T-cell (primary cell): Measurements from ENCODE around the gene POLR2A. TPM values are rescaled to one million over a fixed set of nuclear protein-coding genes. Genes with fewer than 3 reads are reported as not detected.
A peak's percentile ranks its signal among the peaks of the same experiment; 100 is the strongest.

Source experiments
- ATAC-seq, 4 experiments: fragments of 200-7000 bp in 3 of 4; fragments of 150-1000 bp in 1 of 4; cut with Tn5 transposase; replicated peaks in 1 of 4; 1 replicate in 3 of 4; 2 replicates in 1 of 4; pipeline ENCODE4 v1.10.0; 2021; ENCODE audit warnings: moderate library complexity in 3 of 4, mild to moderate bottlenecking in 2 of 4, moderate number of reproducible peaks in 1 of 4
- CTCF ChIA-PET, 2 donors: fragments of 300-600 bp; sonication (Branson Sonifier 250); formaldehyde crosslinking; loops; one replicate each; lab custom pipeline; 2022; ENCODE audit warnings: antibody characterized with exemption in 2 of 2; lab: Charles Lee
- POLR2A ChIA-PET, 2 donors: fragments of 300-600 bp; sonication (Branson Sonifier 250); formaldehyde crosslinking; loops; one replicate each; lab custom pipeline; 2022; ENCODE audit warnings: antibody characterized with exemption in 2 of 2; lab: Charles Lee
- DNase-seq, 35 experiments: peaks; one replicate each; pipeline versions ENCODE4 v3.0.0 to v3.0.0-alpha.2; 2013 to 2023
- H3K27ac ChIP-seq: one replicate; pipeline ENCODE4 v1.5.1; 2013; ENCODE audit warnings: low read length
- H3K27me3 ChIP-seq, 2 experiments: replicated peaks in 1 of 2; 1 replicate in 1 of 2; 2 replicates in 1 of 2; pipeline versions ENCODE4 v1.6.1 to v1.7.0; 2013; ENCODE audit warnings: low read length in 1 of 2, mixed read lengths in 1 of 2; ENCODE audit not compliant: control insufficient read depth in 2 of 2, insufficient read depth in 2 of 2; ENCODE audit errors: extremely low read depth in 1 of 2
- H3K36me3 ChIP-seq, 2 donors: 1 replicate in 1 of 2; 2 replicates in 1 of 2; pipeline versions ENCODE4 v1.6.1 to v1.7.0; 2013; ENCODE audit warnings: low read length in 1 of 2; ENCODE audit not compliant: control insufficient read depth in 2 of 2, insufficient read depth in 1 of 2; ENCODE audit errors: extremely low read depth in 1 of 2
- H3K4me1 ChIP-seq, 2 experiments: 1 replicate in 1 of 2; 2 replicates in 1 of 2; pipeline versions ENCODE4 v1.6.1 to v1.7.0; 2013; ENCODE audit warnings: low read length in 2 of 2, mixed read lengths in 1 of 2; ENCODE audit not compliant: insufficient read depth in 2 of 2, control insufficient read depth in 1 of 2; ENCODE audit errors: extremely low read depth in 1 of 2
- H3K4me3 ChIP-seq, 2 donors: 1 replicate in 1 of 2; 2 replicates in 1 of 2; pipeline versions ENCODE4 v1.5.1 to v1.7.0; 2013; ENCODE audit warnings: mild to moderate bottlenecking in 2 of 2, low read length in 1 of 2, moderate library complexity in 1 of 2; ENCODE audit not compliant: control insufficient read depth in 1 of 2; ENCODE audit errors: extremely low read depth in 1 of 2
- H3K9me3 ChIP-seq: 2 replicates; pipeline ENCODE4 v1.7.0; 2013
- H3K27ac Mint-ChIP-seq, 2 donors: one replicate each; pipeline ENCODE4 v1.8.0; 2020 to 2021; ENCODE audit warnings: mild to moderate bottlenecking in 2 of 2, mixed read lengths in 2 of 2
- H3K27me3 Mint-ChIP-seq, 2 donors: one replicate each; pipeline ENCODE4 v1.8.0; 2021 to 2022; ENCODE audit warnings: mixed read lengths in 2 of 2
- H3K36me3 Mint-ChIP-seq: one replicate; pipeline ENCODE4 v1.8.0; 2021; ENCODE audit warnings: mixed read lengths
- H3K4me1 Mint-ChIP-seq, 3 donors: one replicate each; pipeline ENCODE4 v1.8.0; 2020 to 2022; ENCODE audit warnings: mixed read lengths in 3 of 3, mild to moderate bottlenecking in 1 of 3
- H3K4me3 Mint-ChIP-seq, 3 donors: one replicate each; pipeline ENCODE4 v1.8.0; 2020 to 2022; ENCODE audit warnings: mild to moderate bottlenecking in 3 of 3, mixed read lengths in 3 of 3, moderate library complexity in 3 of 3
- H3K9me3 Mint-ChIP-seq, 3 donors: one replicate each; pipeline ENCODE4 v1.8.0; 2020 to 2022; ENCODE audit warnings: mixed read lengths in 3 of 3
- WGBS: methylation state at CpG from one replicate; pipeline ENCODE4 v1.1.5; 2013; ENCODE audit warnings: missing lambda C conversion rate; ENCODE audit not compliant: insufficient coverage; 5-methylcytosine and 5-hydroxymethylcytosine counted together
- total RNA-seq, 35 experiments: library from RNA in 6 of 35; stranded (reverse) in 6 of 35; fragments of 120-200 nt in 1 of 35; gene quantifications; one replicate each; pipeline versions ENCODE4 v1.2.1 to v1.2.4 and lab custom pipeline; 2013 to 2026

The POLR2A gene
- 100 to 1,000 TPM; 198 to 444 (median 212) TPM for total RNA-seq
- 112 TPM for total RNA-seq (2013)
- 72.5 to 580 (median 136) reads per million in 29 experiments for total RNA-seq (lab: John Stamatoyannopoulos, UW)

GRCh38 chr17:7484067-7484918 lies at the start of gene POLR2A:
Gene POLR2A, plus strand, starts transcription at chr17:7484366.
- Mint-ChIP-seq H3K9me3 (no peaks in the 10 kb centered on the region), H3K36me3 (peaks cover 14% of the 10 kb centered on the region), H3K27me3 (no peaks in the 10 kb centered on the region), H3K4me3 (peak within 1 kb of the TSS; percentile 92 to 99 (median 98)), H3K4me1 (peaks cover 75 to 81% (median 77%) of the 10 kb centered on the region in 3 donors), H3K27ac (peak within 1 kb of the TSS; percentile 100)
- Histone ChIP-seq H3K4me3 (peak within 1 kb of the TSS; percentile 92 to 98), H3K9me3 (no peaks in the 10 kb centered on the region), H3K36me3 (peaks cover 0 to 3% of the 10 kb centered on the region in 2 donors), H3K4me1 (peaks cover 34 to 72% of the 10 kb centered on the region in 2 experiments), H3K27me3 (no peaks in the 10 kb centered on the region), H3K27ac (peak within 1 kb of the TSS; percentile 99)
- DNase-seq: peak; percentile 94 to 100 (median 97)
- POLR2A ChIA-PET: interaction anchor here (0.6 to 3.6 kb wide), 7 partner anchors 20 to 1900 kb away, joined by 3 to 21 read pairs (median 3); partner anchors contain the start of genes NLRP1 (in 1 of the 2) and TMEM102 (in 1 of the 2)
- CTCF ChIA-PET: interaction anchor here in 1 of 2 donors (0.6 to 1.0 kb wide), 3 partner anchors 29 to 155 kb away, joined by 3 to 5 read pairs (median 5); no protein-coding TSS in a partner anchor
- WGBS: under 1% methylated on average over 28 of the region's 64 CpGs
- ATAC-seq: peak; percentile 66 to 73 (median 70)

- ATAC-seq (peak; percentile 44 to 52 (median 48)), DNase-seq (peak in 34 of 35 experiments; percentile 24 to 76 (median 43))
- H3K4me1 Mint-ChIP-seq: peaks cover 41 to 48% (median 44%) of the 10 kb centered on the region in 3 donors
- peak overlapping the region; percentile 95 to 96 for H3K27ac Mint-ChIP-seq
- Histone ChIP-seq H3K36me3 (no peaks in the 10 kb centered on the region), H3K27me3 (peaks cover 0 to 35% of the 10 kb centered on the region in 2 experiments), H3K27ac (peak overlapping the region; percentile 83), H3K9me3 (no peaks in the 10 kb centered on the region), H3K4me3 (peak overlapping the region; percentile 78 to 86), H3K4me1 (peaks cover 13 to 58% of the 10 kb centered on the region in 2 experiments)
- CTCF ChIA-PET: interaction anchor here (0.5 to 2.9 kb wide), 29 partner anchors 10 to 390 kb away, joined by 3 to 26 read pairs (median 5); partner anchors contain the start of genes GABARAP (in 1 of the 2), SENP3 (in 1 of the 2), TMEM256 (in 1 of the 2) and TP53 (in 1 of the 2)
- POLR2A ChIA-PET: interaction anchor here in 1 of 2 donors (0.6 to 2.9 kb wide), 7 partner anchors 8 to 251 kb away, joined by 3 to 21 read pairs (median 6); partner anchors contain the start of genes POLR2A, TMEM256 and TP53
- H3K4me3 Mint-ChIP-seq: peak overlapping the region; percentile 92 to 96 (median 93)
- peaks cover 12 to 20% of the 10 kb centered on the region in 2 donors for H3K27me3 Mint-ChIP-seq
- no peaks in the 10 kb centered on the region for H3K9me3 Mint-ChIP-seq
- WGBS: 12% methylated on average over 49 of the region's 49 CpGs
- H3K36me3 Mint-ChIP-seq: no peaks in the 10 kb centered on the region
Observed at GRCh38 chr17:7435676-7436555, 48.2 kb upstream of the POLR2A start.

- Mint-ChIP-seq H3K4me1 (peaks cover 41 to 48% (median 45%) of the 10 kb centered on the region in 3 donors), H3K27ac (peak overlapping the region; percentile 95 to 96), H3K9me3 (no peaks in the 10 kb centered on the region), H3K27me3 (peaks cover 14 to 28% of the 10 kb centered on the region in 2 donors), H3K4me3 (peak overlapping the region; percentile 92 to 96 (median 93)), H3K36me3 (no peaks in the 10 kb centered on the region)
- DNase-seq (peak; percentile 62 to 91 (median 77)), ATAC-seq (peak; percentile 66 to 70 (median 68))
- Histone ChIP-seq H3K4me3 (peak overlapping the region; percentile 78 to 86), H3K9me3 (no peaks in the 10 kb centered on the region), H3K36me3 (no peaks in the 10 kb centered on the region), H3K27me3 (peaks cover 0 to 43% of the 10 kb centered on the region in 2 experiments), H3K4me1 (peaks cover 13 to 58% of the 10 kb centered on the region in 2 experiments), H3K27ac (peak overlapping the region; percentile 83)
- ChIA-PET POLR2A (interaction anchor here (0.5 to 2.9 kb wide), 4 partner anchors 19 to 250 kb away, joined by 4 to 21 read pairs (median 6); partner anchors contain the start of genes POLR2A (in 1 of the 2) and TP53 (in 1 of the 2)), CTCF (interaction anchor here (0.5 to 2.9 kb wide), 22 partner anchors 9 to 391 kb away, joined by 3 to 26 read pairs (median 5); partner anchors contain the start of genes GABARAP (in 1 of the 2), SOX15 (in 1 of the 2), TMEM256 (in 1 of the 2) and TP53 (in 1 of the 2))
- WGBS: 13% methylated on average over 92 of the region's 92 CpGs
Observed at GRCh38 chr17:7436556-7437368, 47.4 kb upstream of the POLR2A start.

- ChIA-PET POLR2A (interaction anchor here in 1 of 2 donors (1.2 to 2.9 kb wide), 2 partner anchors 38 to 48 kb away, joined by 4 to 21 read pairs; partner anchors contain the start of gene POLR2A), CTCF (interaction anchor here (0.9 to 2.9 kb wide), 9 partner anchors 17 to 123 kb away, joined by 3 to 21 read pairs (median 7); partner anchors contain the start of gene TMEM256 (in 1 of the 2))
- peak overlapping the region; percentile 21 to 86 for H3K4me3 ChIP-seq
- no peak overlapping the region for H3K27ac ChIP-seq
- peaks cover 0 to 49% of the 10 kb centered on the region in 2 experiments for H3K27me3 ChIP-seq
- Mint-ChIP-seq H3K4me1 (peaks cover 41 to 48% (median 47%) of the 10 kb centered on the region in 3 donors), H3K27me3 (peaks cover 20 to 34% of the 10 kb centered on the region in 2 donors), H3K9me3 (no peaks in the 10 kb centered on the region), H3K27ac (no peak overlapping the region), H3K4me3 (peak overlapping the region; percentile 92 to 96 (median 93)), H3K36me3 (no peaks in the 10 kb centered on the region)
- DNase-seq (peak in 1 of 35 experiments; percentile 5), ATAC-seq (no peak)
- 57% methylated on average over 27 of the region's 31 CpGs for WGBS
- peaks cover 13 to 58% of the 10 kb centered on the region in 2 experiments for H3K4me1 ChIP-seq
- no peaks in the 10 kb centered on the region for H3K36me3 ChIP-seq
- no peaks in the 10 kb centered on the region for H3K9me3 ChIP-seq
Observed at GRCh38 chr17:7437369-7437863, 46.8 kb upstream of the POLR2A start.
